HEK293 (cell line): ENCODE measurements around the gene C6orf136.

Experiments used
- CTCF ChIP-seq: fragments of 450-650 bp; formaldehyde crosslinking; IDR thresholded peaks from 2 replicates; pipeline ENCODE4 v1.5.1; 2016; ENCODE audit warnings: missing biosample characterization, missing genetic modification characterization
- KLF10 ChIP-seq: fragments of 450-650 bp; IDR thresholded peaks from 2 replicates; pipeline ENCODE4 v1.5.1; 2018; ENCODE audit warnings: missing biosample characterization, mild to moderate bottlenecking, missing genetic modification characterization
- KLF9 ChIP-seq: fragments of 450-650 bp; formaldehyde crosslinking; IDR thresholded peaks from 2 replicates; pipeline ENCODE4 v1.5.1; 2016; ENCODE audit warnings: missing biosample characterization, missing genetic modification characterization, low read depth
- SP2 ChIP-seq: fragments of 450-650 bp; formaldehyde crosslinking; IDR thresholded peaks from 2 replicates; pipeline ENCODE4 v1.5.1; 2016; ENCODE audit warnings: missing biosample characterization, missing genetic modification characterization
- TCF7L2 ChIP-seq: IDR thresholded peaks from 2 replicates; pipeline ENCODE4 v1.6.1; 2011; ENCODE audit warnings: low read depth, mild to moderate bottlenecking, inconsistent platforms, low read length, moderate library complexity, borderline replicate concordance
- ZFP3 ChIP-seq: fragments of 450-650 bp; formaldehyde crosslinking; IDR thresholded peaks from 2 replicates; pipeline ENCODE4 v1.5.1; 2016; ENCODE audit warnings: low read depth, missing biosample characterization, missing genetic modification characterization
- ZNF175 ChIP-seq: fragments of 450-650 bp; formaldehyde crosslinking; IDR thresholded peaks from 2 replicates; pipeline ENCODE4 v1.5.1; 2016; ENCODE audit warnings: missing biosample characterization, missing genetic modification characterization
- ZNF19 ChIP-seq: fragments of 450-650 bp; formaldehyde crosslinking; IDR thresholded peaks from 2 replicates; pipeline ENCODE4; 2016; ENCODE audit warnings: missing biosample characterization, missing genetic modification characterization, low read depth
- ZNF433 ChIP-seq: fragments of 450-650 bp; formaldehyde crosslinking; IDR thresholded peaks from 2 replicates; pipeline ENCODE4 v1.5.1; 2016; ENCODE audit warnings: missing biosample characterization, missing genetic modification characterization, low read depth
- ZNF629 ChIP-seq: fragments of 450-650 bp; formaldehyde crosslinking; IDR thresholded peaks from 2 replicates; pipeline ENCODE4 v1.5.1; 2017; ENCODE audit warnings: missing biosample characterization, missing genetic modification characterization
- ZNF670 ChIP-seq: fragments of 450-650 bp; formaldehyde crosslinking; IDR thresholded peaks from 2 replicates; pipeline ENCODE4 v1.5.1; 2016; ENCODE audit warnings: missing biosample characterization, missing genetic modification characterization, low read depth
- ZNF707 ChIP-seq: fragments of 450-650 bp; formaldehyde crosslinking; IDR thresholded peaks from 2 replicates; pipeline ENCODE4 v1.5.1; 2016; ENCODE audit warnings: missing biosample characterization, missing genetic modification characterization
- TF ChIP-seq, protein P1 (sequence below): fragments of 450-650 bp; IDR thresholded peaks from 2 replicates; pipeline ENCODE4 v1.5.1; 2018; ENCODE audit warnings: missing biosample characterization, mild to moderate bottlenecking, missing genetic modification characterization
- TF ChIP-seq, protein P2 (sequence below): fragments of 450-650 bp; formaldehyde crosslinking; IDR thresholded peaks from 2 replicates; pipeline ENCODE4 v1.5.1; 2016; ENCODE audit warnings: missing biosample characterization, missing genetic modification characterization

- no peak for TF ChIP-seq ZNF433 (tag by site-specific recombination)
- no peak for TF ChIP-seq SP2 (tag by site-specific recombination)
- TF ChIP-seq ZNF19 (tag by site-specific recombination): no peak
- no peak for TF ChIP-seq ZNF707
- TF ChIP-seq CTCF (tag by site-specific recombination): no peak
- no peak for TF ChIP-seq ZFP3 (tag by site-specific recombination)
- no peak for TF ChIP-seq ZNF670 (tag by site-specific recombination)
- TF ChIP-seq, protein P1, sequence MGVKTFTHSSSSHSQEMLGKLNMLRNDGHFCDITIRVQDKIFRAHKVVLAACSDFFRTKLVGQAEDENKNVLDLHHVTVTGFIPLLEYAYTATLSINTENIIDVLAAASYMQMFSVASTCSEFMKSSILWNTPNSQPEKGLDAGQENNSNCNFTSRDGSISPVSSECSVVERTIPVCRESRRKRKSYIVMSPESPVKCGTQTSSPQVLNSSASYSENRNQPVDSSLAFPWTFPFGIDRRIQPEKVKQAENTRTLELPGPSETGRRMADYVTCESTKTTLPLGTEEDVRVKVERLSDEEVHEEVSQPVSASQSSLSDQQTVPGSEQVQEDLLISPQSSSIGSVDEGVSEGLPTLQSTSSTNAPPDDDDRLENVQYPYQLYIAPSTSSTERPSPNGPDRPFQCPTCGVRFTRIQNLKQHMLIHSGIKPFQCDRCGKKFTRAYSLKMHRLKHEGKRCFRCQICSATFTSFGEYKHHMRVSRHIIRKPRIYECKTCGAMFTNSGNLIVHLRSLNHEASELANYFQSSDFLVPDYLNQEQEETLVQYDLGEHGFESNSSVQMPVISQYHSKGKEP (tag by site-specific recombination): no peak
- TF ChIP-seq ZNF629 (tag by site-specific recombination): no peak
- TF ChIP-seq ZNF175 (tag by site-specific recombination): no peak
- TF ChIP-seq, protein P2, sequence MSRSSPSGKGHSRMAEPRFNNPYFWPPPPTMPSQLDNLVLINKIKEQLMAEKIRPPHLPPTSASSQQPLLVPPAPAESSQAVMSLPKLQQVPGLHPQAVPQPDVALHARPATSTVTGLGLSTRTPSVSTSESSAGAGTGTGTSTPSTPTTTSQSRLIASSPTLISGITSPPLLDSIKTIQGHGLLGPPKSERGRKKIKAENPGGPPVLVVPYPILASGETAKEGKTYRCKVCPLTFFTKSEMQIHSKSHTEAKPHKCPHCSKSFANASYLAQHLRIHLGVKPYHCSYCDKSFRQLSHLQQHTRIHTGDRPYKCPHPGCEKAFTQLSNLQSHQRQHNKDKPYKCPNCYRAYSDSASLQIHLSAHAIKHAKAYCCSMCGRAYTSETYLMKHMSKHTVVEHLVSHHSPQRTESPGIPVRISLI (tag by site-specific recombination): no peak
- TF ChIP-seq KLF9 (tag by site-specific recombination): no peak
- no peak for TF ChIP-seq KLF10 (tag by site-specific recombination)
- TF ChIP-seq TCF7L2: no peak
These were observed 4.2 kb downstream of the C6orf136 start for GRCh38 chr6:30651143-30651542.
